A673 (cell line): Measurements from ENCODE around the gene PRR9.
"Not testable (repeated sequence)": the region's sequence is repeated elsewhere in the genome, so short reads cannot be mapped to it uniquely, and the experiment has no call there.

Experiments
- CTCF ChIP-seq: fragments of 300-800, 200-600 bp; sonication (generic); conservative IDR thresholded peaks from 2 replicates; pipeline ENCODE4 v1.5.1; 2017; ENCODE audit warnings: low read depth, mild to moderate bottlenecking, antibody characterized with exemption, low read length, moderate library complexity, mixed read lengths
- EZH2 ChIP-seq: fragments of 200-600 bp; sonication (generic); IDR thresholded peaks from 2 replicates; pipeline ENCODE4 v1.6.1; 2017; ENCODE audit warnings: borderline replicate concordance, low read depth, mild to moderate bottlenecking, mixed read lengths, antibody characterized with exemption, low read length; ENCODE audit not compliant: poor library complexity, severe bottlenecking

DNA sequence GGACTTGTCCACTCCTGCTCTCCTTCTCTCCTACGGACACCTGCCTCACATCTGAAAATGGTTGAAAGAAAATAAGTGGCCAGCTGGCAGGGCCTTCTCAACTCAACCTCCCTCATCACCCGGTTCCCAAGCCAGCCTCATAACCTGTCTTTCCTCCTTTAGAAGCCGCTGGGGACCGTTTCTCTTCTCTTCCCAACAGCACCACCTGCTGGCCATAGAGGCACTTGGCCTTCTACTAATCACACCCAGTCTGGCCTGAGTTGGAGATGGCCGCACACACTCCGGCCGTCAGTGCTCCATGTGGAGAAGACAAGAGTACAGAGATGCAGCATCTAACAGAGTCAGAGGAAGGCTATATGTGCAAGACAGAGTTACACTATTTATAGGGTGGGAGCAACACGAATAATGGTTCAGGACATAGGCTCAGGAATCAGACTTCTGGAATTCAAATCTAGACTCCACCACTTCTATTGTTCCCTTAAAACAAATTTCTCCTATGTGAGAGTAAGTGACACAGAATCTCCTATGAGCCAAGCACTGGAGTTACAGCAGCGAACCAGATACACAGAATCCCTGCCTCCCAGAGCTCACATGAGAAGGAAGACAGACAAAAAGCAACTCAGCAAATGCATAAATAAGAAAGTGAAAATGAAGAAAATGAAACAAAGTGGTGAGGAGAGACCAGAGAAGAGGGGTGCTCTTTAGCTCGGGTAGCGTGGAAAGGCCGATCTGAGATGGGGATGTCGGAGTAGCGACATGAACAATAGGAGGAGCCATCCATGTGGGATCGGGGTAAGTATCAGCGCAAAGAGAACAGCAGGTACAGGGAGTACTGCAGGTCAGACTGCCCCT lies 5.9 kb downstream of the PRR9 start:
- peak; percentile 66 for TF ChIP-seq CTCF
- not testable (repeated sequence) for TF ChIP-seq EZH2
